GM19238 (cell line): ENCODE data around the gene GFRA4.

ENCODE experiments used
- DNase-seq: peaks from one replicate; pipeline ENCODE4 v3.0.0; 2011; ENCODE audit warnings: low spot score; ENCODE audit not compliant: insufficient read length

Gene GFRA4

GRCh38 chr20:3663031-3663701 is at the start of gene GFRA4:
Gene GFRA4, minus strand, starts transcription at chr20:3663399. Its CDS starts 0 bp downstream, at chr20:3663399.
- no peak for DNase-seq

- no peak for DNase-seq
These were observed 49.2 kb upstream of the GFRA4 start, which contains the start of gene SIGLEC1 for GRCh38 chr20:3712279-3712873. Gene SIGLEC1, minus strand, starts transcription at chr20:3712600. Its CDS starts 5,472 bp downstream, at chr20:3707128.

- no peak for DNase-seq
These were observed 48.3 kb upstream of the GFRA4 start for GRCh38 chr20:3711484-3711941.

- peak; percentile 84 for DNase-seq
These were observed 47.7 kb upstream of the GFRA4 start for GRCh38 chr20:3710703-3711483.

- DNase-seq: no peak
These were observed 46.8 kb upstream of the GFRA4 start for GRCh38 chr20:3710011-3710466.

GRCh38 chr20:3707508-3707899 is 44.3 kb upstream of the GFRA4 start:
- DNase-seq: no peak

- no peak for DNase-seq
These were observed 43.7 kb upstream of the GFRA4 start for GRCh38 chr20:3706774-3707507.

GRCh38 chr20:3705970-3706739 is 43.0 kb upstream of the GFRA4 start:
- no peak for DNase-seq

GRCh38 chr20:3705491-3705969 is 42.3 kb upstream of the GFRA4 start:
- DNase-seq: no peak

- DNase-seq: no peak
These were observed 40.9 kb upstream of the GFRA4 start for GRCh38 chr20:3704087-3704486.

GRCh38 chr20:3702611-3703391 is 39.6 kb upstream of the GFRA4 start:
- DNase-seq: no peak

- DNase-seq: no peak
These were observed 38.1 kb upstream of the GFRA4 start for GRCh38 chr20:3701061-3701998.

- DNase-seq: no peak
These were observed 35.8 kb upstream of the GFRA4 start for GRCh38 chr20:3699037-3699436.

- no peak for DNase-seq
These were observed 35.4 kb upstream of the GFRA4 start for GRCh38 chr20:3698591-3699001.

- no peak for DNase-seq
These were observed 34.5 kb upstream of the GFRA4 start for GRCh38 chr20:3697588-3698305.

- no peak for DNase-seq
These were observed 33.8 kb upstream of the GFRA4 start for GRCh38 chr20:3696745-3697587.

GRCh38 chr20:3696200-3696599 is 33.0 kb upstream of the GFRA4 start:
- no peak for DNase-seq
